ENCODE measurements around the gene HOXD10. TPM values are rescaled to one million over a fixed set of nuclear protein-coding genes. Genes with fewer than 3 reads are reported as not detected.

The HOXD10 gene
- total RNA-seq, 1 experiment from 2014 or later, result not detected

DNA sequence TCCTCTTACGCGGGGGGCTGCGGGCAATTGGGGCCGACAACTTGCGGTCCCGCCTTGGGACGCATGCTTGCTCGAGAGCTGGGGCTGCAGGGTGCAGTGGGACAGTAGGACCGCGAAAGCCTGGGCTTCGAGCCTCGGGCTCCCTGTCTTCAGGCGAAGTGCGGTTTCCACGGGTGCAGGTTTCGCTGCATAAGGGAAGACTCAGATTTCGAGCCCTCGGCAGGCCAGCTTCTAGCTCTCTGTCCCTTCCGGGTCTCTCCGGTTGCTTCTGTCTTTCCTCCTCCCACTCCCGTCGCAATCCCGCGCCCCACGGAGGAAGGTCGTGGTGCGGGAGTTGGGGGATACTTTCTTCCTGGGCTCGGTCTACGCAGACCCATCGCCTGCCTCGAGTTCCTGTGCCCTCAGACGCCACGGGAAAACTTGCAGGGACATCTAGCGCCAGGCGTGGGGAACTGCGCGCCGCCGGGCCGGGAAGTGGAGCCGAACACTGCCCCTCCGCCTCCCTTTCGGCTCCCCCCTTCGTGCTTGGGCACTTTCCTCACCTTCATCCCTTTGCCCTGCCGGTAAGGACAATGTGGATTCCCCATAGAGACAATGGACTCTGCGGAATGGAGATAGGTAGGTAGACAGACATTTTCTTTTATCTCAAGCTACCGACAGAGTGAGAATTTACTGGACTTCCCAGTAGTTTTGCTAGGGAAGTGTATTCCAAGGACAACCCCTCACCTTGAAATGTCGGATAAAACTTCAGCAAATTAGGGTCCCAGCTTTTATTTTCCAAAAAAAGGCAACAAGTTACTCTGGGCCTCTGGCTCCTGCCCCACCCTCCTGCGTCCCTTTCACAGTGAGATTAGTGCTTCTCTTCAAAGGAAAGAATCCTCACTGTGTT lies 28.3 kb upstream of the HOXD10 start:
- Histone ChIP-seq H3K4me1 (ENCODE audit: control insufficient read depth, insufficient read depth, low read length) (peaks cover 9% of the 10 kb centered on the region), H3K9me3 (ENCODE audit: control insufficient read depth, insufficient read depth, low read depth, low read length) (no peaks in the 10 kb centered on the region), H3K27ac (ENCODE audit: low read length) (no peak overlapping the region), H3K4me3 (ENCODE audit: low read depth in 2 of 2, low read length in 2 of 2) (peak overlapping the region; percentile 21 to 45), H3K27me3 (ENCODE audit: control insufficient read depth, insufficient read depth, low read length) (peaks cover 36% of the 10 kb centered on the region), H3K36me3 (ENCODE audit: control insufficient read depth, insufficient read depth, low read length) (no peaks in the 10 kb centered on the region)
- ChIA-PET POLR2A (no interaction called here), CTCF (interaction anchor here (0.6 to 2.0 kb wide), 3 partner anchors 9 to 837 kb away, joined by 3 to 7 read pairs (median 7); no protein-coding TSS in a partner anchor)
- peak; percentile 94 for TF ChIP-seq CTCF (IDR thresholded peaks at IDR 0.05)
- TF ChIP-seq POLR2AphosphoS5 (IDR thresholded peaks at IDR 0.05; ENCODE audit: low read depth, low read length), result no peak
- DNase-seq (ENCODE audit: low read depth, low spot score), result no peak
- peak; percentile 87 for ATAC-seq
- in situ Hi-C loops (cut with HindIII; ENCODE audit: low pct_unique_long_range_greater_than_20kb, low sequenced_read_pairs) (no loop called here), intact Hi-C loops (cut with micrococcal nuclease; ENCODE audit: unreplicated experiment) (loop anchor here (2.0 to 10.0 kb wide), 3 partner anchors 123 to 721 kb away; no protein-coding TSS in a partner anchor)
- BruUV-seq (replicated peaks), result no TSS peak

DNA sequence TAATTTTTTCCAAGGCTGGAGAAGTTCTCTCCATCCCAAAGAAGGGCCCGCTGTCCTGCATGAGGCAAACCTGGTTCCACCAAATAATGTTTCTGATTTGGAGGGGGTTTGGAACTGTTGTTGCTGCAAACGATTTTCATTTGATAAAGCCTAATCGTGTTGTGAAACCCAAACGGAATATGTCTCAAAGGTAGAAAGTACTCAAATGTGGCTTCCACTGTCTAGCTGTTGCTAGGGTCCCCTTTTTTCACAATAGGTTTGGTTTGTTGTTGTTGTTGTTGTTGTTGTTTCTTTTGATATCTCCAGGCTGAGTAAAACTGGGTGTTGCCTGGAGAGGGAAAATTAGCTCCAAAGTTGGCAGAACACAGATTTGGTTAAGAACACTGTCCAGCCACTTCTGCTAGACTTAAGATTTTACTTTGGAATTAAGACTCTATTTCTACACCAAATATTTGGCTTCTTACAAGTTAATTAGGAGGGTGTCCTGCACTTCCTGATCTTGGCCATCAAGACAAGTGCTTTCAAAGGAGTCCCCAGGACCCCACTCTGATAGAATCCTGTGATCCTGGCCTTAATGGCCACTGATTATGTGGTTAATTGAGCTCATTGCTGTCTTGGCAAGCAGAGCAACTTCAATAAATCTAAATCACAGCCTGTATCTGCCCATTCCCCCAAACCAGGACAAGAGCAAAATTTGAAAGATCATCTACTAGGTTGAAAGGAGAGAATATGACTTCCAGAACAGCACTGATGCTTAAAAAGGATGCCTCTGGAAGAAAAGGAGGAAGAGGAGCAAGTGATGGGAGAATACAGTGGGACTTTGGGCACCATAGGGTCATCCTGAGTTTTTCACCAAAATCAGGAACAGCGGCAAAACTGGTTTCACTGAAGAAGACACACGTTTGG lies 27.4 kb upstream of the HOXD10 start:
- CTCF ChIA-PET, result interaction anchor here (1.4 to 2.0 kb wide), 2 partner anchors 8 to 399 kb away, joined by 3 to 7 read pairs; no protein-coding TSS in a partner anchor
- Histone ChIP-seq H3K27me3 (ENCODE audit: control insufficient read depth, insufficient read depth, low read length) (peaks cover 32% of the 10 kb centered on the region), H3K4me1 (ENCODE audit: control insufficient read depth, insufficient read depth, low read length) (peaks cover 9% of the 10 kb centered on the region), H3K36me3 (ENCODE audit: control insufficient read depth, insufficient read depth, low read length) (no peaks in the 10 kb centered on the region), H3K9me3 (ENCODE audit: control insufficient read depth, insufficient read depth, low read depth, low read length) (no peaks in the 10 kb centered on the region), H3K4me3 (ENCODE audit: low read depth in 2 of 2, low read length in 2 of 2) (no peak overlapping the region), H3K27ac (ENCODE audit: low read length) (no peak overlapping the region)
- POLR2A ChIA-PET, result no interaction called here
- no peak for DNase-seq (ENCODE audit: low read depth, low spot score)
- in situ Hi-C loops (cut with HindIII; ENCODE audit: low pct_unique_long_range_greater_than_20kb, low sequenced_read_pairs), result no loop called here
- BruUV-seq (replicated peaks), result no TSS peak
- TF ChIP-seq POLR2AphosphoS5 (IDR thresholded peaks at IDR 0.05; ENCODE audit: low read depth, low read length), result no peak
- TF ChIP-seq, protein P1, sequence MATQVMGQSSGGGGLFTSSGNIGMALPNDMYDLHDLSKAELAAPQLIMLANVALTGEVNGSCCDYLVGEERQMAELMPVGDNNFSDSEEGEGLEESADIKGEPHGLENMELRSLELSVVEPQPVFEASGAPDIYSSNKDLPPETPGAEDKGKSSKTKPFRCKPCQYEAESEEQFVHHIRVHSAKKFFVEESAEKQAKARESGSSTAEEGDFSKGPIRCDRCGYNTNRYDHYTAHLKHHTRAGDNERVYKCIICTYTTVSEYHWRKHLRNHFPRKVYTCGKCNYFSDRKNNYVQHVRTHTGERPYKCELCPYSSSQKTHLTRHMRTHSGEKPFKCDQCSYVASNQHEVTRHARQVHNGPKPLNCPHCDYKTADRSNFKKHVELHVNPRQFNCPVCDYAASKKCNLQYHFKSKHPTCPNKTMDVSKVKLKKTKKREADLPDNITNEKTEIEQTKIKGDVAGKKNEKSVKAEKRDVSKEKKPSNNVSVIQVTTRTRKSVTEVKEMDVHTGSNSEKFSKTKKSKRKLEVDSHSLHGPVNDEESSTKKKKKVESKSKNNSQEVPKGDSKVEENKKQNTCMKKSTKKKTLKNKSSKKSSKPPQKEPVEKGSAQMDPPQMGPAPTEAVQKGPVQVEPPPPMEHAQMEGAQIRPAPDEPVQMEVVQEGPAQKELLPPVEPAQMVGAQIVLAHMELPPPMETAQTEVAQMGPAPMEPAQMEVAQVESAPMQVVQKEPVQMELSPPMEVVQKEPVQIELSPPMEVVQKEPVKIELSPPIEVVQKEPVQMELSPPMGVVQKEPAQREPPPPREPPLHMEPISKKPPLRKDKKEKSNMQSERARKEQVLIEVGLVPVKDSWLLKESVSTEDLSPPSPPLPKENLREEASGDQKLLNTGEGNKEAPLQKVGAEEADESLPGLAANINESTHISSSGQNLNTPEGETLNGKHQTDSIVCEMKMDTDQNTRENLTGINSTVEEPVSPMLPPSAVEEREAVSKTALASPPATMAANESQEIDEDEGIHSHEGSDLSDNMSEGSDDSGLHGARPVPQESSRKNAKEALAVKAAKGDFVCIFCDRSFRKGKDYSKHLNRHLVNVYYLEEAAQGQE (IDR thresholded peaks at IDR 0.05; ENCODE audit: insufficient read depth in 1 of 2, low read depth in 2 of 2, low read length in 1 of 2), result no peak
- no peak for TF ChIP-seq SIN3A (IDR thresholded peaks at IDR 0.05; ENCODE audit: borderline replicate concordance, insufficient read depth, low read depth, low read length)
- no peak for TF ChIP-seq TCF7L2 (IDR thresholded peaks at IDR 0.05; ENCODE audit: low read depth, low read length)
- TF ChIP-seq CTCF (IDR thresholded peaks at IDR 0.05), result no peak
- no peak for ATAC-seq
- intact Hi-C loops (cut with micrococcal nuclease; ENCODE audit: unreplicated experiment), result loop anchor here (2.0 to 10.0 kb wide), 3 partner anchors 124 to 722 kb away; no protein-coding TSS in a partner anchor

Measured in Panc1 (cell line).